CD4-positive, alpha-beta T cell treated with Interleukin-4 for 4 hours (primary cell): ENCODE results near the gene LRRC36.
A peak's percentile ranks its signal among the peaks of the same experiment; 100 is the strongest.

Experiments
- DNase-seq: peaks from one replicate; pipeline ENCODE4 v3.0.0-alpha.2; 2020

Gene LRRC36

GRCh38 chr16:67326472-67327309 lies at the start of gene LRRC36, which contains the start of gene KCTD19:
LRRC36 (plus strand) TSS chr16:67326815; CDS start chr16:67326863, 48 bp downstream.
KCTD19 (minus strand) TSS chr16:67326741; CDS start chr16:67326707, 34 bp downstream.
- DNase-seq, result peak; percentile 39

- no peak for DNase-seq
Observed at GRCh38 chr16:67277294-67277998, 49.2 kb upstream of the LRRC36 start.

- DNase-seq, result no peak
Observed at GRCh38 chr16:67277999-67278772, 48.4 kb upstream of the LRRC36 start.

- peak; percentile 32 for DNase-seq
Observed at GRCh38 chr16:67278773-67279295, 47.8 kb upstream of the LRRC36 start.

GRCh38 chr16:67279296-67280089 lies 47.1 kb upstream of the LRRC36 start, which contains the start of gene PLEKHG4:
PLEKHG4 (plus strand) TSS chr16:67279532; CDS start chr16:67280045, 513 bp downstream.
- DNase-seq, result peak; percentile 83

- DNase-seq, result no peak
Observed at GRCh38 chr16:67280090-67281015, 46.3 kb upstream of the LRRC36 start.

GRCh38 chr16:67281536-67282446 lies 44.8 kb upstream of the LRRC36 start:
- no peak for DNase-seq

GRCh38 chr16:67282447-67282805 lies 44.2 kb upstream of the LRRC36 start:
- DNase-seq, result no peak

GRCh38 chr16:67283039-67283825 lies 43.4 kb upstream of the LRRC36 start:
- no peak for DNase-seq

- no peak for DNase-seq
Observed at GRCh38 chr16:67283826-67284555, 42.6 kb upstream of the LRRC36 start.

- no peak for DNase-seq
Observed at GRCh38 chr16:67284699-67285646, 41.6 kb upstream of the LRRC36 start.

- DNase-seq, result no peak
Observed at GRCh38 chr16:67286441-67287235, 40.0 kb upstream of the LRRC36 start.

GRCh38 chr16:67287960-67288359 lies 38.7 kb upstream of the LRRC36 start:
- no peak for DNase-seq

GRCh38 chr16:67291461-67291860 lies 35.2 kb upstream of the LRRC36 start:
- no peak for DNase-seq

GRCh38 chr16:67294171-67294757 lies 32.4 kb upstream of the LRRC36 start:
- no peak for DNase-seq

- DNase-seq, result no peak
Observed at GRCh38 chr16:67294938-67295361, 31.7 kb upstream of the LRRC36 start.
